Peyer's patch (tissue), 4 donors: ENCODE data around the gene NUMBL.

Source experiments
- CTCF ChIP-seq, 6 experiments: fragments of 450-650 bp in 4 of 6; fragments of 200-600 bp in 2 of 6; sonication (generic) in 1 of 6; IDR thresholded peaks; one replicate each; pipeline ENCODE4 v1.5.1; 2017 to 2019; ENCODE audit warnings: antibody characterized with exemption in 6 of 6, mild to moderate bottlenecking in 3 of 6, moderate library complexity in 1 of 6
- POLR2A ChIP-seq, 2 donors: fragments of 450-650 bp; IDR thresholded peaks; one replicate each; pipeline ENCODE4 v1.5.1; 2017; ENCODE audit warnings: antibody characterized with exemption in 2 of 2, mild to moderate bottlenecking in 2 of 2, moderate library complexity in 2 of 2

GRCh38 chr19:40695881-40696280 is 5.4 kb upstream of the NUMBL start:
- TF ChIP-seq CTCF (IDR thresholded peaks at IDR 0.05): no peak
- no peak for TF ChIP-seq POLR2A (IDR thresholded peaks at IDR 0.05)
